ENCODE data around the gene WWC2.

Gene WWC2

GRCh38 chr4:183141997-183142396 lies 42.9 kb downstream of the WWC2 start:
- no peaks in the 10 kb centered on the region for H3K9me3 ChIP-seq
- no peaks in the 10 kb centered on the region for H3K27me3 ChIP-seq
- peaks cover 0 to 43% (median 25%) of the 10 kb centered on the region in 4 donors for H3K4me1 ChIP-seq
- intact Hi-C loops (cut with DNase I; ENCODE audit: low total_unique reads): no loop called here
- H3K36me3 ChIP-seq: no peaks in the 10 kb centered on the region
- TF ChIP-seq CTCF (IDR thresholded peaks at IDR 0.05): no peak
- no peak for DNase-seq
- H3K4me3 ChIP-seq: no peak overlapping the region
- H3K27ac ChIP-seq: no peak overlapping the region

- Histone ChIP-seq H3K4me1 (peaks cover 0 to 46% (median 25%) of the 10 kb centered on the region in 4 donors), H3K27ac (no peak overlapping the region), H3K4me3 (no peak overlapping the region), H3K27me3 (no peaks in the 10 kb centered on the region), H3K36me3 (no peaks in the 10 kb centered on the region), H3K9me3 (no peaks in the 10 kb centered on the region)
- intact Hi-C loops (cut with DNase I; ENCODE audit: low total_unique reads): no loop called here
- TF ChIP-seq CTCF (IDR thresholded peaks at IDR 0.05): no peak
- DNase-seq: peak; percentile 43 to 67
These were observed 43.8 kb downstream of the WWC2 start for GRCh38 chr4:183142571-183143550.

GRCh38 chr4:183144787-183145186 lies 45.7 kb downstream of the WWC2 start:
- Histone ChIP-seq H3K27ac (no peak overlapping the region), H3K4me1 (peaks cover 0 to 46% (median 25%) of the 10 kb centered on the region in 4 donors), H3K4me3 (no peak overlapping the region), H3K9me3 (no peaks in the 10 kb centered on the region), H3K36me3 (no peaks in the 10 kb centered on the region), H3K27me3 (no peaks in the 10 kb centered on the region)
- intact Hi-C loops (cut with DNase I; ENCODE audit: low total_unique reads): no loop called here
- no peak for DNase-seq
- no peak for TF ChIP-seq CTCF (IDR thresholded peaks at IDR 0.05)

GRCh38 chr4:183145773-183146172 lies 46.7 kb downstream of the WWC2 start:
- no peak for DNase-seq
- peaks cover 0 to 46% (median 23%) of the 10 kb centered on the region in 4 donors for H3K4me1 ChIP-seq
- H3K36me3 ChIP-seq: no peaks in the 10 kb centered on the region
- no peaks in the 10 kb centered on the region for H3K27me3 ChIP-seq
- intact Hi-C loops (cut with DNase I; ENCODE audit: low total_unique reads): no loop called here
- no peak overlapping the region for H3K27ac ChIP-seq
- H3K4me3 ChIP-seq: no peak overlapping the region
- no peak for TF ChIP-seq CTCF (IDR thresholded peaks at IDR 0.05)
- H3K9me3 ChIP-seq: no peaks in the 10 kb centered on the region

GRCh38 chr4:183146478-183146877 lies 47.4 kb downstream of the WWC2 start:
- no peak for DNase-seq
- no peaks in the 10 kb centered on the region for H3K36me3 ChIP-seq
- H3K9me3 ChIP-seq: no peaks in the 10 kb centered on the region
- no peaks in the 10 kb centered on the region for H3K27me3 ChIP-seq
- H3K4me3 ChIP-seq: no peak overlapping the region
- no peak overlapping the region for H3K27ac ChIP-seq
- TF ChIP-seq CTCF (IDR thresholded peaks at IDR 0.05): no peak
- intact Hi-C loops (cut with DNase I; ENCODE audit: low total_unique reads): no loop called here
- H3K4me1 ChIP-seq: peaks cover 0 to 46% (median 23%) of the 10 kb centered on the region in 4 donors
